PC-3 (cell line): ENCODE results near the gene EXOC4.

Experiments
- EZH2 ChIP-seq: fragments of 300-600 bp; sonication (generic); IDR thresholded peaks from one replicate; pipeline ENCODE4 v1.6.1; 2017; ENCODE audit warnings: antibody characterized with exemption, mild to moderate bottlenecking, low read length; ENCODE audit not compliant: unreplicated experiment
- EZH2phosphoT487 ChIP-seq: fragments of 300-600 bp; sonication (generic); IDR thresholded peaks from 2 replicates; pipeline ENCODE4 v1.6.1; 2018; ENCODE audit warnings: mild to moderate bottlenecking, antibody characterized with exemption, low read length, borderline replicate concordance
- TF ChIP-seq, protein P1 (sequence below): fragments of 300-600 bp; sonication (generic); conservative IDR thresholded peaks from 2 replicates; pipeline ENCODE4 v1.5.1; 2017; ENCODE audit warnings: antibody characterized with exemption, low read depth, mild to moderate bottlenecking, low read length

DNA sequence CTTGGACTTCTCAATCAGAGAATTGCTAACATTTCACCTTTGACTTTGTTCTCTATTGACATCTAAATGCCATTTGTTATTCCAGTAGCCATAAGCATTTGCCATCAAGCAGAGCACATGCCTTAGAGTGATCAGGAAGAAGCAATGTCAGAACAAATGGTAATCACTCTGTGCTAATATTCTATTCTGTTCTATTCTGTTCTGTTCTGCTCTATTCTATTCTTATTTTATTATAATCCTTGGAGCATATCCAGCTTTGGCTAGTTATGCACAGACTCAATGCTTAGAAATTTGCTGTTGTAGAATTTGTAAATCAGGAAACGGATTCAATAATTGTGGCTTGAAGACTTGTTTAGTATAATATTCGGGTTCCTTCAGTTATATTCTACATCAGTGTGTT is 175.4 kb downstream of the EXOC4 start:
- TF ChIP-seq, protein P1, sequence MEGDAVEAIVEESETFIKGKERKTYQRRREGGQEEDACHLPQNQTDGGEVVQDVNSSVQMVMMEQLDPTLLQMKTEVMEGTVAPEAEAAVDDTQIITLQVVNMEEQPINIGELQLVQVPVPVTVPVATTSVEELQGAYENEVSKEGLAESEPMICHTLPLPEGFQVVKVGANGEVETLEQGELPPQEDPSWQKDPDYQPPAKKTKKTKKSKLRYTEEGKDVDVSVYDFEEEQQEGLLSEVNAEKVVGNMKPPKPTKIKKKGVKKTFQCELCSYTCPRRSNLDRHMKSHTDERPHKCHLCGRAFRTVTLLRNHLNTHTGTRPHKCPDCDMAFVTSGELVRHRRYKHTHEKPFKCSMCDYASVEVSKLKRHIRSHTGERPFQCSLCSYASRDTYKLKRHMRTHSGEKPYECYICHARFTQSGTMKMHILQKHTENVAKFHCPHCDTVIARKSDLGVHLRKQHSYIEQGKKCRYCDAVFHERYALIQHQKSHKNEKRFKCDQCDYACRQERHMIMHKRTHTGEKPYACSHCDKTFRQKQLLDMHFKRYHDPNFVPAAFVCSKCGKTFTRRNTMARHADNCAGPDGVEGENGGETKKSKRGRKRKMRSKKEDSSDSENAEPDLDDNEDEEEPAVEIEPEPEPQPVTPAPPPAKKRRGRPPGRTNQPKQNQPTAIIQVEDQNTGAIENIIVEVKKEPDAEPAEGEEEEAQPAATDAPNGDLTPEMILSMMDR, result no peak
- no peak for TF ChIP-seq EZH2
- TF ChIP-seq EZH2phosphoT487, result no peak
